Ovary (tissue), 3 donors: Measurements from ENCODE around the gene YWHAG.

Source experiments
- CTCF ChIP-seq, 3 donors: fragments of 450-650 bp in 2 of 3; fragments of 200-600 bp in 1 of 3; IDR thresholded peaks; one replicate each; pipeline versions ENCODE4 v1.5.1 to v1.8.0; 2016 to 2022; ENCODE audit warnings: antibody characterized with exemption in 3 of 3, mild to moderate bottlenecking in 1 of 3
- POLR2A ChIP-seq: fragments of 450-650 bp; IDR thresholded peaks from one replicate; pipeline ENCODE4 v1.6.1; 2017; ENCODE audit warnings: antibody characterized with exemption, mild to moderate bottlenecking, moderate library complexity
- donor health status: DM: no; HTN: no; CAD: no.

- no peak for TF ChIP-seq CTCF (IDR thresholded peaks at IDR 0.05)
- no peak for TF ChIP-seq POLR2A
Measured at GRCh38 chr7:76354516-76354915, 4.3 kb downstream of the YWHAG start.
